Caco-2 (cell line): Measurements from ENCODE around the gene LRRC72. TPM values are rescaled to one million over a fixed set of nuclear protein-coding genes. Genes with fewer than 3 reads are reported as not detected.

ENCODE experiments used
- BruUV-seq: library from RNA; stranded (reverse); fragments of 400-500 nt; replicated peaks from 2 replicates; lab custom pipeline; 2021; lab: Mats Ljungman, UMichigan
- CTCF ChIA-PET: fragments of 300-600 bp; sonication (Branson Sonifier 250); formaldehyde crosslinking; loops from one replicate; lab custom pipeline; 2022; ENCODE audit warnings: antibody characterized with exemption; lab: Charles Lee
- POLR2A ChIA-PET: fragments of 300-600 bp; sonication (Branson Sonifier 250); formaldehyde crosslinking; loops from one replicate; lab custom pipeline; 2022; ENCODE audit warnings: antibody characterized with exemption; lab: Charles Lee
- DNase-seq, 2 experiments: peaks; one replicate each; pipeline versions ENCODE4 v3.0.0 to v3.0.0-alpha.2; 2020 to 2022
- H3K27me3 ChIP-seq: replicated peaks from 2 replicates; pipeline ENCODE4 v1.6.0; 2011; ENCODE audit warnings: low read length; ENCODE audit not compliant: control insufficient read depth, insufficient read depth
- H3K36me3 ChIP-seq: 2 replicates; pipeline ENCODE4 v1.5.1; 2011; ENCODE audit warnings: low read length; ENCODE audit not compliant: control insufficient read depth, insufficient read depth
- H3K4me1 ChIP-seq: fragments of 250-450 bp; sonication (Bioruptor Pico); 2 replicates; pipeline ENCODE4 v1.5.1; 2020; ENCODE audit warnings: mild to moderate bottlenecking
- H3K4me3 ChIP-seq: 2 replicates; pipeline ENCODE4 v1.5.1; 2011; ENCODE audit warnings: low read depth, mild to moderate bottlenecking, control low read depth, low read length
- H3K9me3 ChIP-seq: fragments of 250-450 bp; sonication (Bioruptor Pico); 2 replicates; pipeline ENCODE4 v1.5.1; 2020; ENCODE audit warnings: mild to moderate bottlenecking, moderate library complexity
- H3K27ac Mint-ChIP-seq: one replicate; pipeline ENCODE4 v1.8.0; 2022; ENCODE audit warnings: mixed read lengths; ENCODE audit not compliant: unreplicated experiment
- H3K27me3 Mint-ChIP-seq: one replicate; pipeline ENCODE4 v1.8.0; 2022; ENCODE audit warnings: mixed read lengths; ENCODE audit not compliant: insufficient read depth, unreplicated experiment
- H3K36me3 Mint-ChIP-seq: one replicate; pipeline ENCODE4 v1.8.0; 2022; ENCODE audit warnings: mild to moderate bottlenecking, mixed read lengths; ENCODE audit not compliant: insufficient read depth, unreplicated experiment
- H3K4me1 Mint-ChIP-seq: one replicate; pipeline ENCODE4 v1.8.0; 2022; ENCODE audit warnings: low read depth, mixed read lengths; ENCODE audit not compliant: unreplicated experiment
- H3K4me3 Mint-ChIP-seq: one replicate; pipeline ENCODE4 v1.8.0; 2022; ENCODE audit warnings: mild to moderate bottlenecking, moderate library complexity, mixed read lengths; ENCODE audit not compliant: unreplicated experiment
- H3K9me3 Mint-ChIP-seq: one replicate; pipeline ENCODE4 v1.8.0; 2022; ENCODE audit warnings: mixed read lengths; ENCODE audit not compliant: unreplicated experiment
- intact Hi-C: fragments of 100-400 bp; cut with micrococcal nuclease; formaldehyde crosslinking; loops from one replicate; pipeline ENCODE4 v1.10.0; 2022; ENCODE audit not compliant: unreplicated experiment
- total RNA-seq: library from RNA; stranded (reverse); gene quantifications from 2 replicates; pipeline ENCODE4 v1.2.3, GENCODE V29; 2022
- TF ChIP-seq, protein P1 (sequence below), 2 experiments: fragments of 200-600 bp in 1 of 2; IDR thresholded peaks; 1 replicate in 1 of 2; 2 replicates in 1 of 2; pipeline versions ENCODE4 v1.5.1 to v1.8.0; 2011 to 2022; ENCODE audit warnings: antibody characterized with exemption in 1 of 2, control low read depth in 1 of 2, inconsistent platforms in 1 of 2, low read depth in 1 of 2, low read length in 1 of 2, mild to moderate bottlenecking in 1 of 2, moderate library complexity in 1 of 2; ENCODE audit not compliant: insufficient read depth in 1 of 2, severe bottlenecking in 1 of 2, unreplicated experiment in 1 of 2

The LRRC72 gene
- total RNA-seq, 1 experiment from 2014 or later: not detected

DNA sequence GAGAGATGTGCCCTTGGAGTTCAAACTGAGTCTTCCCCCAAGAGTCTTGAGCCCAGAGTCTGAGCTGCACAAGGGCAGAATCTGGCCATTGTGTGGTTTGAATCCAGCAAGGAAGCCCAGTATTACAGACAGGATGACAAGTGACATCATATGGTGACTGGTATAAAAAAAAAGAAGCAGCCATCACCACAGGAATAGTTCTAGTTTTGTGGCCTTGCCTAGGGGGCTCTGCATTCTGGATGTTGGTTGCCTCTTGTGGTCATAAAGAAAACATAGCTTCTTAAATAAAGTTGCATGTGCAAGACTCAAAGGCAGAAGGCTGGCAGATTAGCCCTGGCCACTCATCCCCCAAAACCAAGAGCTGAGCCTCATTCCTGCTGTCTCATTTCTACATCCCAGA lies 16.8 kb upstream of the LRRC72 start:
- POLR2A ChIA-PET: no interaction called here

DNA sequence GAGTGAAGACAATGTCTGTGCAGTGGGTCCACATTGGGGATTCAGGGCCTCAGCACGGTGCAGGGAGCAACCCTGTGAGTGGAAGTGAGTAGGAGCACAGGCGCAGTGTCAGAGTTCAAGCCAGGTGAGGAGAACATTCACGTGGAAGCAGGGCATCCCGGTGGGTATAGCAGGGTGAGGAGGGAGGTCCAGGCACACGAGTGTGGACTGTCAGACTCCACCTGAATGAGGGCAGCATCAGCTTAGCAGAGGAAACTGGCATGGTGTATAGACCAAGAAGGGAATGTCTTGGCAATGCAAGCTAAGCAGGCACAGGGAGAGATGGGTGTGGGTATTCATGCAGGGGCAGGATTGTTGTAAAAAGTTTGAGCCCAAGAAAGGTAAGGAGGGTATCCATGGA lies 15.3 kb upstream of the LRRC72 start:
- Histone ChIP-seq H3K4me1 (no peaks in the 10 kb centered on the region; the same call in 1 of the 2 replicates), H3K9me3 (no peaks in the 10 kb centered on the region), H3K4me3 (no peak overlapping the region), H3K27me3 (no peaks in the 10 kb centered on the region), H3K36me3 (no peaks in the 10 kb centered on the region)
- Mint-ChIP-seq H3K4me3 (no peak overlapping the region), H3K27me3 (no peaks in the 10 kb centered on the region), H3K9me3 (peaks cover 8% of the 10 kb centered on the region), H3K36me3 (no peaks in the 10 kb centered on the region), H3K4me1 (no peaks in the 10 kb centered on the region), H3K27ac (no peak overlapping the region)
- intact Hi-C loops: no loop called here
- BruUV-seq: no TSS peak
- ChIA-PET POLR2A (no interaction called here), CTCF (no interaction called here)
- TF ChIP-seq, protein P1, sequence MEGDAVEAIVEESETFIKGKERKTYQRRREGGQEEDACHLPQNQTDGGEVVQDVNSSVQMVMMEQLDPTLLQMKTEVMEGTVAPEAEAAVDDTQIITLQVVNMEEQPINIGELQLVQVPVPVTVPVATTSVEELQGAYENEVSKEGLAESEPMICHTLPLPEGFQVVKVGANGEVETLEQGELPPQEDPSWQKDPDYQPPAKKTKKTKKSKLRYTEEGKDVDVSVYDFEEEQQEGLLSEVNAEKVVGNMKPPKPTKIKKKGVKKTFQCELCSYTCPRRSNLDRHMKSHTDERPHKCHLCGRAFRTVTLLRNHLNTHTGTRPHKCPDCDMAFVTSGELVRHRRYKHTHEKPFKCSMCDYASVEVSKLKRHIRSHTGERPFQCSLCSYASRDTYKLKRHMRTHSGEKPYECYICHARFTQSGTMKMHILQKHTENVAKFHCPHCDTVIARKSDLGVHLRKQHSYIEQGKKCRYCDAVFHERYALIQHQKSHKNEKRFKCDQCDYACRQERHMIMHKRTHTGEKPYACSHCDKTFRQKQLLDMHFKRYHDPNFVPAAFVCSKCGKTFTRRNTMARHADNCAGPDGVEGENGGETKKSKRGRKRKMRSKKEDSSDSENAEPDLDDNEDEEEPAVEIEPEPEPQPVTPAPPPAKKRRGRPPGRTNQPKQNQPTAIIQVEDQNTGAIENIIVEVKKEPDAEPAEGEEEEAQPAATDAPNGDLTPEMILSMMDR (IDR thresholded peaks at IDR 0.05; ENCODE audit: insufficient read depth in 1 of 2, low read depth in 1 of 2, low read length in 1 of 2, severe bottlenecking in 1 of 2, unreplicated experiment in 1 of 2): no peak
- no peak for DNase-seq

More for the DNA sequence above, 16.8 kb upstream of the LRRC72 start:
- Mint-ChIP-seq H3K4me1 (no peaks in the 10 kb centered on the region), H3K36me3 (no peaks in the 10 kb centered on the region), H3K27ac (no peak overlapping the region), H3K27me3 (no peaks in the 10 kb centered on the region), H3K4me3 (no peak overlapping the region), H3K9me3 (peaks cover 8% of the 10 kb centered on the region)
- BruUV-seq: no TSS peak
- Histone ChIP-seq H3K4me1 (no peaks in the 10 kb centered on the region; the same call in 1 of the 2 replicates), H3K9me3 (no peaks in the 10 kb centered on the region), H3K36me3 (no peaks in the 10 kb centered on the region), H3K27me3 (no peaks in the 10 kb centered on the region), H3K4me3 (no peak overlapping the region)
- intact Hi-C loops: no loop called here
- CTCF ChIA-PET: interaction anchor here (1.7 kb wide), 1 partner anchor 55 kb away, joined by 6 read pairs; no protein-coding TSS in a partner anchor
- no peak for DNase-seq
- TF ChIP-seq, protein P1 (IDR thresholded peaks at IDR 0.05; ENCODE audit: insufficient read depth in 1 of 2, low read depth in 1 of 2, low read length in 1 of 2, severe bottlenecking in 1 of 2, unreplicated experiment in 1 of 2): no peak

DNA sequence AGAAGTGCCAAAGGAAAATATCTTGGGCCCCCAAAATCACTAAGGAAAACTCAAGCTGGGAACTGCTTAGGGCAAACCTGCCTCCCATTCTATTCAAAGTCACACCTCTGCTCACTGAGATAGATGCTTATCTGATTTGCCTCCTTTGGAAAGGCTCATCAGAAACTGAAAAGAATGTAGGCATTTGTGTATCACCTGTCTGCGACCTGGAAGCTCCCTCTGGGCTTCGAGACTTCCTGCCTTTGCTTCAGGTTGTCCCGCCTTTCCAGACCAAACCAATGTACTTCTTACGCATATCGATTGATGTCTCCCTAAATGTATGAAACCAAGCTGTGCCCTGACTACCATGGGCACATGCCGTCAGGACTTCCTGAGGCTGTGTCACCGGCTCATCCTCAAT lies 14.5 kb upstream of the LRRC72 start:
- H3K36me3 Mint-ChIP-seq: no peaks in the 10 kb centered on the region
- Histone ChIP-seq H3K4me3 (no peak overlapping the region), H3K36me3 (no peaks in the 10 kb centered on the region), H3K27me3 (no peaks in the 10 kb centered on the region), H3K9me3 (no peaks in the 10 kb centered on the region), H3K4me1 (no peaks in the 10 kb centered on the region; the same call in 1 of the 2 replicates)
- no peak overlapping the region for H3K4me3 Mint-ChIP-seq
- H3K4me1 Mint-ChIP-seq: no peaks in the 10 kb centered on the region
- H3K27ac Mint-ChIP-seq: no peak overlapping the region
- BruUV-seq: no TSS peak
- intact Hi-C loops: no loop called here
- no peaks in the 10 kb centered on the region for H3K27me3 Mint-ChIP-seq
- no peak for DNase-seq
- POLR2A ChIA-PET: no interaction called here
- H3K9me3 Mint-ChIP-seq: peaks cover 8% of the 10 kb centered on the region
- CTCF ChIA-PET: no interaction called here
- TF ChIP-seq, protein P1 (IDR thresholded peaks at IDR 0.05; ENCODE audit: insufficient read depth in 1 of 2, low read depth in 1 of 2, low read length in 1 of 2, severe bottlenecking in 1 of 2, unreplicated experiment in 1 of 2): no peak
